ENCODE results near the gene GSTO1.

DNA sequence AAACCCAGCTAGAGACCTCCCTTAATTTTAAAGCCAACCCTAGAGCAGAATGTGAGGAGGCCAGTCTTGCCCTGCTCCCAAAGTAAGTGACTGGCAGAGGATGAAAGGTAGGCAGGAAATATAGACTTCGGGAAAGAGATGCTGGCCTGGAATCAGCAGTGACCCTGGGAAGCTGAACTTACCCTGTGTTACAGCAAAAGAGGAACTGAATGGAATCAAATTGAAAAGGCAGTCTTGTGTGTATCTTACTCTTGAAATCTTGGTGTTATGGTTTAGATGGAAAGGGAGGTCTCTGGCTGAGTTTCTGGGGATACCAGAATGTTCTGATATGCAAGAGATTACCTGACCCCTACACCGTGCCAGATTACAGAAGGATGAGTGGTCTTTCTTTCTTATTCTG is 14.6 kb upstream of the GSTO1 start:
- no peak for TF ChIP-seq POLR2A (IDR thresholded peaks at IDR 0.05)
- TF ChIP-seq, protein P1, sequence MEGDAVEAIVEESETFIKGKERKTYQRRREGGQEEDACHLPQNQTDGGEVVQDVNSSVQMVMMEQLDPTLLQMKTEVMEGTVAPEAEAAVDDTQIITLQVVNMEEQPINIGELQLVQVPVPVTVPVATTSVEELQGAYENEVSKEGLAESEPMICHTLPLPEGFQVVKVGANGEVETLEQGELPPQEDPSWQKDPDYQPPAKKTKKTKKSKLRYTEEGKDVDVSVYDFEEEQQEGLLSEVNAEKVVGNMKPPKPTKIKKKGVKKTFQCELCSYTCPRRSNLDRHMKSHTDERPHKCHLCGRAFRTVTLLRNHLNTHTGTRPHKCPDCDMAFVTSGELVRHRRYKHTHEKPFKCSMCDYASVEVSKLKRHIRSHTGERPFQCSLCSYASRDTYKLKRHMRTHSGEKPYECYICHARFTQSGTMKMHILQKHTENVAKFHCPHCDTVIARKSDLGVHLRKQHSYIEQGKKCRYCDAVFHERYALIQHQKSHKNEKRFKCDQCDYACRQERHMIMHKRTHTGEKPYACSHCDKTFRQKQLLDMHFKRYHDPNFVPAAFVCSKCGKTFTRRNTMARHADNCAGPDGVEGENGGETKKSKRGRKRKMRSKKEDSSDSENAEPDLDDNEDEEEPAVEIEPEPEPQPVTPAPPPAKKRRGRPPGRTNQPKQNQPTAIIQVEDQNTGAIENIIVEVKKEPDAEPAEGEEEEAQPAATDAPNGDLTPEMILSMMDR (IDR thresholded peaks at IDR 0.05) = no peak

Measured in esophagus squamous epithelium (tissue), 4 donors.